Eye (tissue), 1 donor: Measurements from ENCODE around the gene TIMM17A.
"Not testable (repeated sequence)": the region's sequence is repeated elsewhere in the genome, so short reads cannot be mapped to it uniquely, and the experiment has no call there.

ENCODE experiments used
- DNase-seq: peaks from one replicate; pipeline ENCODE4 v3.0.0-alpha.2; 2015

Gene TIMM17A

DNA sequence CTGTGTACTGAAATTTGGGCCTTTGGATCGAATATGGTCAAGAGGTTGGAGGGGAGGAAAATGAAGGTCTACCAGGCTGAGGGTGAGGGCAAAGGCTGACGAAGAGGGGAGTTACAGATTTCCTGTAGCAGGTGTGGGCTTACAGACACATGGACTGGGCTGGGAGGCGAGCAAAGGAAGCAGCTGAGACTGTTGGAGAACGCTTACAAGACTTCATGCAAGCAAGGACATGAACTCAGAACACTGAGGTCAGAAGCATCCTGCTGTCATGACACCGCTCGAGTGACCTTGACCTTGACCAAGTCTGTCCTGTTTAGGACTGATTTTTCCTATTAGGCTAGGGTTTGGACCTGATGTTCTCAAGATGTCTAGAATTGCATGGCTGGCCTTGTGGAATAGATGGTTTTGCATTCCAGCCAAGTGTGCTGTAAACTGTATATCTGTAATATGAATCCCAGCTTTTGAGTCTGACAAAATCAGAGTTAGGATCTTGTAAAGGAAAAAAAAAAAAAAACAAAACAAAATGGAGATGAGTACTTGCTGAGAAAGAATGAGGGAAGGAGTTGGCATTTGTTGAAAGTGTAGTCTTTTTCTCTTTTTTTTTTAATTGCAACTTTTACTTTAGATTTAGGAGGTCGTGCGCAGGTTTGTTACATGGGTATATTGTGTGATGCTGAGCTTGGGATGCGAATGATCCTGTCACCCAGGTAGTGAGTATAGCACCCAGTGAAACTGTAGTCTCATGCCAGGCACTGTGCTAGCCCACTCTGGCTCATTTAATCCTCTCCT is 60.9 kb downstream of the TIMM17A start:
- DNase-seq, result no peak

DNA sequence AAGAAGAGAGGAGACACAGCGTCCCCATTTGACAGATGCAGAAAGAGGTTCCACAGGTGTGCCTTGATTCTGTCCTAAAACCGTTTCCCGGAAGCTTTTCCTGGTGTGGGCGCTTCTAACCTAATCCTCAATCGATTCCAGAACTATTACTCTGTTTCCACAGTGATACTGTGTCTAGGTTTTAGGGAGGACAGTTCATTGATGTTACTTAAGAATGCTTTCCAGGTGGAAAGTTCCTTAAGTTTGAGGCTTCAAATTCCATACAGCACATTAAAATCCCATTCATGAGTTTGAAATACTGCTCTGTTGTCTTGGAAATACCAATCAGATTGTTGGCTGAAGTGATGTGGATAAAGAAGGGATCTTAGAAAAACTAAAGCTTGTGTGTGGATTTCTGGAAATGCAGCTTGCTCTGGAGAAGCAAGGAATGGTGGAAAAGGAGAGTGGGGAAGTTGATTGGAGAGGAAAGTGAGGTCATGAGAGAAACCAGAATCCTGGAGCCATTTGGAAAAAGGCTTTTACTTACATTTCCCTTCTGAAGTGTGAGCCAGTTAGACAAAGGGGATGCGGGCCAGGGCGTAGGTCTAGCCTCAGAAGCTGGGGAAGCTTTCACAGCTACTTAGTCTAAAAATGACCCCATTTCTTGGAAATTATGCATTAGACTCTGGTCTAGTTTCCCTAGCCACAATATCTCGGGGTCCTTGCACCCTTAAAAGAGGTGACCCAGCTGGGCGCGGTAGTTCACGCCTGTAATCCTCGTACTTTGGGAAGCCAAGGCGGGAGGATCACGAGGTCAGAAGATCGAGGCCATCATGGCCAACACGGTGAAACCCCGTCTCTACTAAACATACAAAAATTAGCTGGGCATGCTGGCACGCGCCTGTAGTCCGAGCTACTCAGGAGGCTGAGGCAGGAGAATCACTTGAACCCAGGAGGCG is 61.8 kb downstream of the TIMM17A start:
- no peak for DNase-seq

DNA sequence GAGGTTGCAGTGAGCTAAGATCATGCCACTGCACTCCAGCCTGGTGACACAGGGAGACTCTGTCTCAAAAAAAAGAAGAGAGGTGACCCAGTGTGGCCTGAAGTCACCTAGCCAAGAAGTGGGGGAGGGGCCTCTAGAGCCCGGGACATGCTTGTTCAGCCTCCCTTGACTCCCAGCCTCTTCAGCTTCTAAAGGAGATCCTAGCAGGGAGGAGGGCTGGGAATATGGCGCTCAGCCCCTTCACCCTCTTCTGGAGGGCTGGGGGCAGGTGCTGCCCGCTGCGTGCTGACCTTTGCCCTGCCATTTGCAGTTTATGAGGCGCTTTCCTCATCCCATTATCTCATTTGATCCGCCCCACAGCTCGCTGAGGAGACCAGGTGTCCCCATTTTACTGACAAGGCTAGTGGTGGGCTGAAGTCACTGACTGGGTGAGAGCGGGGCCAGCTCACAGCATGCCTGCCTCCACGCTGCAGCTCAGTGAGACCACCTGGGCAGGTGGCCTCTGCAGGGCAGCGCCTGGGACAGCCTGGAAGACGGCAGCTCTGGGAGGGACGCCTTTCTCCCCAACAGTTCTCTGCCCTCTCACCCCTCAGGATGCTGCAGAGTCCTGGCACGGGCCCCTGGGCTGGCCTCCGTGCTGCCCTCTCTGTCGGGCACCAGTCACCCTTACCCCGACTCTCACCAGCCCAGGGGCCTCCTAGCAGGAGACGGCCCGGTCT is 62.6 kb downstream of the TIMM17A start:
- DNase-seq, result no peak

DNA sequence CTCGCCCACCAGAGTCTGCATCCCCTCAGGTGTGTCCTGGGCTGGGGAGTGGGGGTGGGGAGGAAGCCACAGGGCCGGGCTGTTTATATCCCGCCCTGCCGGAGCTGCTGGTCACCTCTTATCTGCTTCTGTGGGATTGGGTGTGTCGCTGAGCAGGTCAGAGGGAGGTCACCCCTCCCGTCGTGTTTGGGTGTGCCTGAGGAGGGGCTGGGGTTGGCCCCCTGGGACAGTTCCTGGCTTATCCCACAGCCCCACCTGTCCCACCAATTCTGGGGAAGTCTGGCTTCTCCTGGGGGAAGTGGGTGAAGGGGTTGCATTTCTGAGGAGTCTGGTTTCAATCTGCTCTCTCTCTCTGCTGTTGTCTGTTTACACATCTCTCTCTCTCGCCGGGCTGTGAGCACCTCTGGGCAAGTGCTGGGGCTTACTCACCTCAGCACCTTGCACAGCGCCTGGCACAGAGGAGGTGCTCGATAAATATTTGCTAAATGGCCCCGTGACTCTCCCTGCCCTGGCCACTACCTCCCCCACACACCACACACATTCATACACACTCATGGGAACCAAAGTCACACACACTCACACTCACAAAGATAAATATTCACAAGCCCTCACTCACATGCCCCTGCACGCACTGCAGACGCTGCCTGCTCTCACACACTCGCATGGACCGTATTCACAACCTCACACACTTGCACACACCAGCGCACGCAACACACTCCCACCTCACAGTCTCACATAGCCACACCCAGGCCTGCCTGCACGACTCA is 63.3 kb downstream of the TIMM17A start:
- no peak for DNase-seq

GRCh38 chr1:202019235-202019558 is 63.9 kb downstream of the TIMM17A start:
- DNase-seq, result not testable (repeated sequence)
